GM18870 (cell line): ENCODE results near the gene TTF2.
A peak's percentile ranks its signal among the peaks of the same experiment; 100 is the strongest.
"Not testable (repeated sequence)": the region's sequence is repeated elsewhere in the genome, so short reads cannot be mapped to it uniquely, and the experiment has no call there.

Experiments used
- ATAC-seq: cut with Tn5 transposase; IDR thresholded peaks from one replicate; pipeline ENCODE4 v1.9.1; 2021; ENCODE audit warnings: moderate library complexity; ENCODE audit not compliant: unreplicated experiment

Gene TTF2

DNA sequence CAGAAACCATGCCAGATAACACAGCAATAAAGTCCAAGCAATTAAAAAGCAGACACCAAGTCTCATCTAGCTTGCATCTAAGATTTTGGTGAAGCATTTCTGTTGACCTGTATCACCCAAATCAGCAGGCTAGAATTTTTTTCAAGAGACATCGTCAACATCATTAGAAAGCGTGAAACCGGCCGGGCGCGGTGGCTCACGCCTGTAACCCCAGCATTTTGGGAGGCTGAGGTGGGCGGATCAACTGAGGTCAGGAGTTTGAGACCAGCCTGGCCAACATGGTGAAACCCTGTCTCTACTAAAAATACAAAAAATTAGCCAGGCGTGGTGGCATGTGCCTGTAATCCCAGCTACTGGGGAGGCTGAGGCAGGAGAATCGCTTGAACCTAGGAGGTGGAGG, 59.0 kb downstream of the TTF2 start:
- ATAC-seq = not testable (repeated sequence)

GRCh38 chr1:117120774-117121588, 60.9 kb downstream of the TTF2 start:
- ATAC-seq = no peak

GRCh38 chr1:117121589-117122329, 61.6 kb downstream of the TTF2 start, which contains the start of gene TRIM45:
TSS of gene TRIM45 (minus strand) at chr1:117121749. CDS start at chr1:117121201, 548 bp downstream.
- ATAC-seq = peak; percentile 80

DNA sequence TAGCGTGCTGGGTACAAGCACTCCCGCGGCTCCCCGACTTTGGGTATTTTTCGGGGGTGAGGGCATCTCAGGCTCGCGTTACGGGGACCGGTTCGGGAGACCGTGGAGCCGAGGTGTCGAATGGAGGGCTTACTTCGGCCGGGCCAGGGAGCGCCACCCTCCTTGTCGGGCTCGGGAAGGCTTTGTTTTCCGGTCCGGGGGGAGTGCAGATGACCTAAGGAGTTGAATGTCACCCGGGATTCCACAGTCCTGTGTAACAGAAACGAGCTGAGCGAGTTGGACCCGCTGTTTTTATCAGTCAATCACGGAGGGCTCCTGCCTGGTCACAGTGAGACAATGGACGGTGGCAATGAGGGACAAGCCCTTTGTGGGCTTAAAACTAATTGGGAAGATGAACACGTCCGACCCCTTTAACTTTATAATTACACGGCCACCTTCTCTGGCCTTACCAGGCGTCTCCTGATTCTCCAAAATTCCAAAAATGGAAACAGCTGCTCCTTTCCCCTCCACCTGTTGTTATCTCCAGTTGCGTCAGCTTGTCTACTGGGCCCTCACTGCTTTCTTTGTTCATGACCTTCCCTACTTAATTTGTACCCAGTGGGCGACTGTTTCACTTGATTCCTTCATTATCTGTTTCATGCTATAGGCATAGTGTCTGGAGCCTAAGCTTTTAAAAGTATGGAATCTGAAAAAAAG, 62.4 kb downstream of the TTF2 start:
- no peak for ATAC-seq

DNA sequence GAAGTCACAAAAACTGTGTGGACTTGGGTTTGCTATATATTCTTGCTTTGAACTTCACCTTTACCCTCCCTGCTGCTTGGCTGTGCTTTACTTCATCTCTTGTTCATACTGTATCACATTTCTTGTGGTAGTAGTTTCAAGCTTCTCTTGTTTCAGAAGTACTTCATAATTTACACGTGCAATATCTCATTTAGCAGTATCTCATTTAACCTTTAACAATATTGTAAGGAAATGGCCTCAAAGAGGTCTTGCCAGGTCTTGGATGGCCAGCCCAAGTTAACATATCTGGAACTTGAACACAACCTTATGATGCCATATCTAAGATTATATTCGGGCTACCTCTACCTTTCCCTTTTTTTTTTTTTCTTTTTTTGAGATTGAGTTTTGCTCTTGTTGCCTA, 63.1 kb downstream of the TTF2 start:
- ATAC-seq = no peak

- ATAC-seq = no peak
Measured at GRCh38 chr1:117124661-117125060, 64.5 kb downstream of the TTF2 start.

DNA sequence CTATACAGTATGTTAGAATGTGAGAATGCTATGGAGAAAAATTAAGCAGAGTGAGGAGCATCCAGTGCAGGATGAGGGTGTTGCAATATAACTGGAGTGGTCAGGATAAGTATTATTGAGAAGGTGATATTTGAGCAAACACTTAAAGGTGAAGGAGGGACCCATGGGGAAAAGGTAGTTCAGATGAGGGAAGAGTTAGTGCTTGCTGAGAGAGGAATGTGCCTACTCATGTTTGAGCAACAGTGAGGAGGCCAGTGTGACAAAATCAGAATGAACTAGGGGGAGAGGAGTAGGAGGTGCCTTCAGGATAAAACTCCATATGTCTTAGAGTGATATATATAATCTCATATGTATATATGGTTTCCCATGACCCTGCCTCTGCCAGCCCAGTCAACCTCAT, 67.7 kb downstream of the TTF2 start:
- ATAC-seq = no peak

DNA sequence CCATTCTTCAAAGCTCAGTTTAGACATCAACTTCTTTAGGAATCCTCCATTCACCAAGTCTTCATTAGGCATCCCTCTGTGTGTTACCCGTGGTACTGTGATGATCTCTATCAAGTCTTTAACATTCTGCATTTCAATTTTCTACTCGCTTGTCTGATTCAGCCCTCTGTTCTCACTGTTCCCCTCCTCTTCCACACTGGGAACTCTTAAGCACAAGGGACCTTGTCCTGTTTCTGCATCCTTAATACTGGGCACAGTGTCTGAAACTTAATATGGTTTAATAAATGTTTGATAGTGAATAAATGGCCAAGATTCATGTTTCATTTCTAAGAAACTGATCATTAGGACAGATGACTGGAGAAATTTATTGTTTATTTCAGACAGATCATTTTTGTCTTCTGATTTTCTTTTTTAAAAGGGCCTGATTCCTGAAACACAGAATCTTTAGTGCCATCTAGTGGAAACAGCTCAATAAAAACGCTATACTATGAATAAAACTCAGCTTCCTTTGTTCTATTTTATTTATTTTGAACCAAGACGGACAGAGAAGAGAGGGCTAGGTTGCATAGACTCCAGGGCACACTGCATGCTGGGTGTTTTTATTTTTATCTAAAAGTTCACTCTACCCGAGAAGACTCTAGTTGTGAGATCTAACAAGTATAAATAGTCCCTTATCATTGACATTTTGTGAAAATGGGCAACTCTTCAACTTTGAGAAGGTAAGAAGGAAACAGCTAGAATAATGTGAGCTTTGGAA, 68.4 kb downstream of the TTF2 start:
- ATAC-seq = no peak

DNA sequence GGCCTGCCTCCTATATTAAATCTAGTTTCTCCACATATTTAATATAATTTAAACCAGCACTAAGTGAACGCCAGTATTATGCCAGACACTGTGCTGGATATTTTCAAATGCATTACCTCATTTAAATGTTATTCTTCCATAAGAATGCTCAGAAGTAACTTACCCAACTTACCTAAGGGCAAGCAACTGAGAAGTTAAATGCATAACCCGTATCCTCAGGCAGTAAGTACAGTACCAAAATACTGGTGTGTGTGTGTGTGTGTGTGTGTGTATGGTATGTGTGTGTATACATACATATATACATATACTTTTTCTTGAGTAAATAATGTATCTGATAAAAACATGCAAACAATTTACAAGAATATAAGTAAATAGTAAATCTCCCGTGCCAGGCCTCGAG, 70.4 kb downstream of the TTF2 start:
- ATAC-seq = no peak

DNA sequence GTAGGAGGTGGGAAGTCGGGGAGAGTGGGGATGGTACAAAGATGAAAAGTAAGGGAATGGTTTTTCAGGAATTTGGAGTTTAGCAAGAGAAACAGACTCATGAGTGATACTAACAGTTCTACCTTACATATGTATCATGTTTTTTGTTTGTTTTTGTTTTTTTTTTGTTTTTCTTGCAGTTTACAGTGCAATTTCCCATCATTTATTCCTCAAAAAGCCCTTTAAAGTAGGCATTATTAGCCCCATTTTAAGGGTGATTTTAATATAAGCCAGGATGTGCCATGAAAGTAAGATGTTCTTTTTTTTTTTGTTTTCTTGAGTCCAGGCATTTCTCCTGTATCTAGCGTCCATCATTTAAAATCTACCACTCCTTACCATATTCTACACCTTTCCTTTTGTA, 75.2 kb downstream of the TTF2 start:
- ATAC-seq = no peak

DNA sequence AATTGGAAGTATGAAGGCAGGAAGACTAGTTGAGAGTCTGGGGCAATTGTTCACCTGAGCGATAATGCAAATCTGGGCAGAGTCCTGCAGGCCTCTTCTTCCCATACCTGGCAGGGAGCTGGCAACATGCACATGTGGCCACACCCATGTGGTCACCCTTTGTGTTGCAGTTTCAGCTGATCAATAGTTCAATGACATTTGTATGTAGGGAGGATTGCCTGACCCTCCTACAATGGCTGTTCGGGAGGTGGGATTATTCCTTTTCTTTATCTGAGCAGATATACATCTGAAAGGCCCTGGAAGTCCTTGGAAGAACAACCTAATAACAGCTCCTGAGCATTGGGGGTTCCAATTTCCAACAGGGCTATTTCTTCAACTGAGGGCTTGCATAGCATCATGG, 76.6 kb downstream of the TTF2 start:
- ATAC-seq = no peak

GRCh38 chr1:117137281-117137855, 77.2 kb downstream of the TTF2 start:
- no peak for ATAC-seq

DNA sequence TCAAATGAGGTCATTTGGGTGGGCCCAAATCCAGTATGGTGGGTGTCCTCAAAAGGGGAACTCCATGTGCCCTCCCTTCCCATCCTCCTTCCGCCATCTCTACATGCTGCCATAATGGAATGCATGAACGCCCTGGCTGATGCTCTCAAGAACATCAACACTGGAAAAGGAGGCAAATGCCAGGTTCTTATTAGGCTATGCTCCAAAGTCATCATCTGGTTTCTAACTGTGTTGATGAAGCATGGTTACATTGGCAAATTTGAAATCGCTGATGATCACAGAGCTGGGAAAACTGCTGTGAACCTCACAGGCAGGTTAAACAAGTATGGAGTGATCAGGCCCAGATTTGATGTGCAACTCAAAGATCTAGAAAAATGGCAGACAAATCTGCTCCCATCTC, 78.0 kb downstream of the TTF2 start:
- no peak for ATAC-seq

GRCh38 chr1:117138561-117138960, 78.4 kb downstream of the TTF2 start:
- no peak for ATAC-seq

- no peak for ATAC-seq
Measured at GRCh38 chr1:117142200-117142599, 82.1 kb downstream of the TTF2 start.

DNA sequence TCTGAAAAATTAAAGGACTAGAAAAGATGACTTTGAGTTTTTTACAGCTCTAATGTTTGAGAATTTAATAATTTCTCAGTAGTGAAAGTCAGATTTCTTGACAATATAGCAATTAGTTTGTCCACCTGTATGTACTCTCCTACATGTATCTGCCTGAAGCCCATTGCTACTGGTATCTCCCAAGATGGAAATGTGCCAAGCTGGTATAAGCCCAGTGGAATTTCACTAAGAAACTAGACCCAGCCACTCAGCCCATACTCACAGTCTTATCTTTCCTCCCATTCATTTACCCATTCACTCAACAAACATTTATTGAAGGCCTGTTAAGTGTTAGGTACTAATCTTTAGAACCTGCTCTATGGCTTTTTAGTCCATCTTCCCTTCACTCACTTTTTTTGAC, 83.0 kb downstream of the TTF2 start:
- ATAC-seq = no peak

- ATAC-seq = no peak
Measured at GRCh38 chr1:117143871-117144270, 83.7 kb downstream of the TTF2 start.

GRCh38 chr1:117146072-117146471, 85.9 kb downstream of the TTF2 start:
- ATAC-seq = no peak

DNA sequence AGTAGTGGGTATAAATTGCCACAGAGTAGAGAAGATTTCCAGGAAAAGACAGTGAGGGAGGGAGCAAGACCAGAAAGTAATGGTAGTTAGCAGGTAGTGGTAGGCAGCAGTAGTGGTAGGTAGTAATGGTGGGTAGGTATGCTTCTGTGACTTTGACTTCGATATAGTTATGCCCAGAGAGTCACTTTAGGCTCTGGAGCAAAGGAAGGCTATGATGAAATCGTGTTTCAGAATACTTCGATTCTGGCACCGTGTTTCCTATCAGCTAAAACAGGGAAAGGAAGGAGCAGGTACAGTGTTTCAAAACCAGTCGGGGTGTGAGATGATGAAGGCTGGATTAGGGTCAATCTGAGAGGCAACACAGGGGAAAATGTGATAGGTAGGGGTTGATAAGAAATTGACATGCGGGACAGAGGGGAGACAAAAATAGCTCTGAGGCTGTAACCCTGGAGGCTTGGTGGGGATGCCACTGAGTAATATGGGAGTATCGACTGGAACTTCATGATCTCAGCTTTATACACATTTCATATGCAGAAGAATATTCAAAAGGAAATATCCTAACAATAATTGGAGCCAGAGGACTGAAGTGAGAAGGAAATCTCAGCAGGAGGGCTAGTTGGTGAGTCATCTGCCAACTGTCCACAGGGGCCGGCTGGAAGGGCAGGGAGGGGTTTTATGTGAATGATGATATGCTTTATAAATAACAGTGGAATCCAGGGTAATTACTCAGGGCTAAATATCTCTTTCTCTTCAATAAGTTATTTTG, 86.6 kb downstream of the TTF2 start:
- ATAC-seq = no peak

GRCh38 chr1:117147341-117147831, 87.3 kb downstream of the TTF2 start:
- no peak for ATAC-seq
